HCT116 (cell line): Measurements from ENCODE around the gene TMPRSS7. TPM values are rescaled to one million over a fixed set of nuclear protein-coding genes. Genes with fewer than 3 reads are reported as not detected.

Experiments used
- ATAC-seq: fragments of 200-7000 bp; cut with Tn5 transposase; 2 replicates; pipeline ENCODE4 v1.9.1; 2020; ENCODE audit warnings: mild to moderate bottlenecking, moderate library complexity
- BruUV-seq: library from RNA; stranded (reverse); fragments of 400-500 nt; replicated peaks from 2 replicates; lab custom pipeline; 2021; lab: Mats Ljungman, UMichigan
- CTCF ChIA-PET: fragments of 300-600 bp; sonication (Branson Sonifier 250); formaldehyde crosslinking; loops from one replicate; lab custom pipeline; 2021; ENCODE audit warnings: antibody characterized with exemption; lab: Charles Lee
- POLR2A ChIA-PET: fragments of 300-600, 350-600 bp; sonication (Branson Sonifier 250); formaldehyde crosslinking; loops from one replicate; lab custom pipeline; 2021; ENCODE audit warnings: antibody characterized with exemption; lab: Charles Lee
- RAD21 ChIA-PET, 2 experiments: fragments of 300-600 bp; sonication (Branson Sonifier 250); formaldehyde crosslinking; loops; one replicate each; lab custom pipeline; 2023; ENCODE audit warnings: low total read pairs in 2 of 2; ENCODE audit not compliant: uncharacterized antibody in 2 of 2, unreplicated experiment in 2 of 2, low non-redundant PET in 1 of 2; lab: Charles Lee
- DNase-seq: peaks from one replicate; pipeline ENCODE4 v3.0.0-alpha.2; 2010; ENCODE audit warnings: low read depth, low spot score
- H2AFZ ChIP-seq: fragments of 200-600 bp; shearing (Covaris generic), sonication (generic); 2 replicates; pipeline ENCODE4 v1.6.1; 2017; ENCODE audit warnings: low read depth, mixed run types, mixed read lengths, antibody characterized with exemption, low read length; ENCODE audit not compliant: poor library complexity, severe bottlenecking
- H3K27ac ChIP-seq: 2 replicates; pipeline ENCODE4 v1.5.1; 2012; ENCODE audit warnings: low read depth, low read length
- H3K27me3 ChIP-seq: fragments of 200-600 bp; sonication (generic); 2 replicates; pipeline ENCODE4 v1.6.1; 2016; ENCODE audit warnings: mixed run types, low read length, mixed read lengths; ENCODE audit not compliant: insufficient read depth
- H3K36me3 ChIP-seq, 2 experiments: fragments of 200-500 bp in 1 of 2; fragments of 200-600 bp in 1 of 2; sonication (Bioruptor generic) in 1 of 2; sonication (generic) in 1 of 2; 2 replicates each; pipeline versions ENCODE4 v1.5.1 to v1.6.1; 2014 to 2016; ENCODE audit warnings: low read length in 2 of 2, inconsistent platforms in 1 of 2, mixed read lengths in 1 of 2, mixed run types in 1 of 2; ENCODE audit not compliant: insufficient read depth in 2 of 2, control insufficient read depth in 1 of 2
- H3K4me1 ChIP-seq, 2 experiments: fragments of 200-600 bp in 1 of 2; sonication (generic) in 1 of 2; 2 replicates each; pipeline versions ENCODE4 v1.5.1 to v1.6.1; 2012 to 2017; ENCODE audit warnings: low read length in 2 of 2, inconsistent platforms in 1 of 2, mild to moderate bottlenecking in 1 of 2, mixed read lengths in 1 of 2, mixed run types in 1 of 2, moderate library complexity in 1 of 2; ENCODE audit not compliant: insufficient read depth in 2 of 2, control insufficient read depth in 1 of 2
- H3K4me2 ChIP-seq: fragments of 200-600 bp; sonication (generic); 2 replicates; pipeline ENCODE4 v1.6.1; 2017; ENCODE audit warnings: mixed run types, low read length, mixed read lengths
- H3K4me3 ChIP-seq, 2 experiments: fragments of 200-600 bp in 1 of 2; sonication (generic) in 1 of 2; replicated peaks in 1 of 2; 2 replicates each; pipeline ENCODE4 v1.5.1; 2011 to 2016; ENCODE audit warnings: low read length in 2 of 2, control low read depth in 1 of 2, low read depth in 1 of 2, mild to moderate bottlenecking in 1 of 2, mixed read lengths in 1 of 2, mixed run types in 1 of 2
- H3K79me2 ChIP-seq: fragments of 200-600 bp; sonication (generic); 2 replicates; pipeline ENCODE4 v1.6.1; 2017; ENCODE audit warnings: mild to moderate bottlenecking, mixed run types, low read length, moderate library complexity, mixed read lengths; ENCODE audit not compliant: insufficient read depth
- H3K9ac ChIP-seq: fragments of 200-600 bp; sonication (generic); 2 replicates; pipeline ENCODE4 v1.6.1; 2016; ENCODE audit warnings: low read length, mixed read lengths
- H3K9me2 ChIP-seq: fragments of 200-600 bp; sonication (generic), shearing (Covaris generic); 2 replicates; pipeline ENCODE4 v1.6.1; 2017; ENCODE audit warnings: mixed run types, mild to moderate bottlenecking, moderate library complexity; ENCODE audit not compliant: insufficient read depth
- H3K9me3 ChIP-seq, 2 experiments: fragments of 200-500 bp in 1 of 2; fragments of 200-600 bp in 1 of 2; sonication (Bioruptor generic) in 1 of 2; sonication (generic) in 1 of 2; 2 replicates each; pipeline ENCODE4 v1.6.1; 2014 to 2017; ENCODE audit warnings: low read length in 2 of 2, mixed read lengths in 2 of 2, inconsistent platforms in 1 of 2, low read depth in 1 of 2, mild to moderate bottlenecking in 1 of 2, mixed run types in 1 of 2, moderate library complexity in 1 of 2; ENCODE audit not compliant: control insufficient read depth in 1 of 2, insufficient read depth in 1 of 2
- H4K20me1 ChIP-seq: fragments of 200-600 bp; sonication (generic), shearing (Covaris generic); 2 replicates; pipeline ENCODE4 v1.6.1; 2017; ENCODE audit warnings: mixed run types, mild to moderate bottlenecking, moderate library complexity; ENCODE audit not compliant: insufficient read depth
- CEBPB ChIP-seq: IDR thresholded peaks from 2 replicates; pipeline ENCODE4 v1.6.1; 2012; ENCODE audit warnings: low read depth
- EGR1 ChIP-seq: IDR thresholded peaks from 2 replicates; pipeline ENCODE4 v1.6.1; 2012; ENCODE audit warnings: low read depth
- EZH2phosphoT487 ChIP-seq: fragments of 200-600 bp; IDR thresholded peaks from 2 replicates; pipeline ENCODE4 v1.6.1; 2018; ENCODE audit warnings: antibody characterized with exemption, borderline replicate concordance
- POLR2A ChIP-seq: IDR thresholded peaks from 2 replicates; pipeline ENCODE4 v1.7.0; 2011; ENCODE audit warnings: borderline replicate concordance; ENCODE audit not compliant: insufficient read depth, insufficient read length; ENCODE audit errors: extremely low read depth
- POLR2AphosphoS5 ChIP-seq: IDR thresholded peaks from 2 replicates; pipeline ENCODE4 v1.6.1; 2011; ENCODE audit warnings: mild to moderate bottlenecking, low read depth, low read length, moderate library complexity
- RAD21 ChIP-seq: IDR thresholded peaks from 2 replicates; pipeline ENCODE4 v1.6.1; 2012; ENCODE audit warnings: low read depth, mild to moderate bottlenecking
- REST ChIP-seq: IDR thresholded peaks from 2 replicates; pipeline ENCODE4 v1.6.1; 2012; ENCODE audit warnings: low read depth
- SIN3A ChIP-seq: IDR thresholded peaks from 2 replicates; pipeline ENCODE4 v1.6.1; 2012; ENCODE audit warnings: low read depth
- SP1 ChIP-seq: IDR thresholded peaks from 2 replicates; pipeline ENCODE4 v1.6.1; 2012; ENCODE audit warnings: low read depth
- TCF7L2 ChIP-seq: IDR thresholded peaks from 2 replicates; pipeline ENCODE4 v1.7.0; 2011; ENCODE audit warnings: borderline replicate concordance, inconsistent platforms; ENCODE audit not compliant: insufficient read depth, insufficient read length; ENCODE audit errors: extremely low read depth
- ZFX ChIP-seq: fragments of 450-650 bp; IDR thresholded peaks from 2 replicates; pipeline ENCODE4 v1.6.1; 2017
- ZNF274 ChIP-seq: fragments of 200-500 bp; sonication (Bioruptor generic); IDR thresholded peaks from 2 replicates; pipeline ENCODE4 v1.6.1; 2014; ENCODE audit warnings: mild to moderate bottlenecking, low read depth, low read length, inconsistent platforms
- intact Hi-C: fragments of 100-400 bp; cut with micrococcal nuclease; formaldehyde crosslinking; loops from 2 replicates; pipeline ENCODE4 v1.10.0; 2022
- total RNA-seq: library from RNA; stranded (reverse); gene quantifications from one replicate; pipeline ENCODE4 v1.2.1, GENCODE V29; 2021; ENCODE audit not compliant: unreplicated experiment
- TF ChIP-seq, protein P1 (sequence below): IDR thresholded peaks from 2 replicates; pipeline ENCODE4 v1.6.1; 2012
- TF ChIP-seq, protein P2 (sequence below), 3 experiments: fragments of 200-600 bp in 1 of 3; sonication (generic) in 1 of 3; IDR thresholded peaks in 2 of 3; conservative IDR thresholded peaks in 1 of 3; 2 replicates each; pipeline ENCODE4 v1.5.1; 2012 to 2017; ENCODE audit warnings: low read depth in 2 of 3, low read length in 2 of 3, antibody characterized with exemption in 1 of 3, borderline replicate concordance in 1 of 3, control low read depth in 1 of 3, mild to moderate bottlenecking in 1 of 3, mixed read lengths in 1 of 3, mixed run types in 1 of 3, moderate library complexity in 1 of 3; ENCODE audit not compliant: insufficient read depth in 1 of 3

TMPRSS7 gene
- total RNA-seq, 1 experiment from 2014 or later: not detected

DNA sequence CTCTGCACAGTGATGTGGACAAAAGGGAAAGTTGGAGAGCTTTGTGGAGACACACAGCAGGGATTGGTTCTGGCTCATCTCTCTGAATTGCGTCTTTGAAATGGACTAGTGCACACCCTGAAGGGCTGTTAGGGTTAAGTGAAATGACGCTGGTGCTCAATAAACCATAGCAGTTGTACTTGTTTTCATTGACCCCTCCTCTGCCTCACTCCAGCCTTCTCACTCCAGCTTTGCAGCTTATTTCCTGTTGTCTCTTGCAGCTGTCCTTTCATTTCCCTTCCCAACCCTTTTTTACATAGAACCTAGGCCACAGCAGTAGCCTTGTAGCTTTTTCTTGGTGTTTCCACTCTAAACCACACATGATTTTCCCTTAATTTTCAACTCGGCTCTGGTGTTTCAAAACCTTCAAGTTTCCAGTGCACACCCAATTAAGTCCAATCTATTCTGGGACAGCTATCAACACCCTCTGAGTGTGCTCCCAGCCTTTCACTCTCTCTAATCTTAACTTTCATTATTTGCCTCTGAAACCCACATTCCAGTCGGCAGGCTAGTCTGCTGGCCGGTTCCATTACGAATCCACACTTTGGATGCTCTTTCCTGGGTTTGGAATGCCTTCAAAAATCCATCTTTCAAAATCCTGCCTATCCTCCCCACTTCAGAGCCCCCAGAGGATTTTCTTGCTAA lies 58.1 kb downstream of the TMPRSS7 start:
- RAD21 ChIA-PET: no interaction called here
- no peak for TF ChIP-seq SP1
- no peak for TF ChIP-seq POLR2AphosphoS5
- TF ChIP-seq ZNF274: no peak
- Histone ChIP-seq H3K4me1 (peaks cover 13 to 35% of the 10 kb centered on the region in 2 experiments), H3K36me3 (peaks cover 0 to 9% of the 10 kb centered on the region in 2 experiments; a peak in 1 of 4 replicates), H3K9me3 (no peaks in the 10 kb centered on the region), H3K27ac (no peak overlapping the region), H3K9ac (no peak overlapping the region), H2AFZ (no peak overlapping the region), H3K9me2 (no peaks in the 10 kb centered on the region), H3K4me3 (no peak overlapping the region), H4K20me1 (no peaks in the 10 kb centered on the region), H3K79me2 (peaks cover 67% of the 10 kb centered on the region), H3K4me2 (no peak overlapping the region), H3K27me3 (no peaks in the 10 kb centered on the region)
- ATAC-seq (no peak), DNase-seq (no peak)
- no TSS peak for BruUV-seq
- CTCF ChIA-PET: interaction anchor here (1.6 kb wide), 1 partner anchor 19 kb away, joined by 4 read pairs; no protein-coding TSS in a partner anchor
- POLR2A ChIA-PET: no interaction called here
- intact Hi-C loops: no loop called here

DNA sequence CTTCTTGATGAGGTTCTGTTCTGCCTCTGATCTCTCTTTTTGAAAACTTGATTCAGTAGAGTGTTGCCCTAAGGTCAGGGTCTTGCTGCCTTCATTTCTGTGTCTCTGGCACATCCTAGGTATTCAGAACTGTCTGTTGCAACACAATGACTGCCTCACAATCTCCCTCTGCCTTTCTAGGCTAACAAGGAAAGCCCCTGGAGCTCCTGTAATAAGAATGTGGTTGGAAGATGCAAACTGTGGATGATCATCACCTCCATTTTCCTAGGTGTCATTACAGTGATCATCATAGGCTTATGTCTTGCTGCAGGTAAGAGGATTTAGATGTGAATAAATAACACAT lies 58.6 kb downstream of the TMPRSS7 start:
- Histone ChIP-seq H3K9ac (no peak overlapping the region), H4K20me1 (no peaks in the 10 kb centered on the region), H3K4me3 (no peak overlapping the region), H3K79me2 (peaks cover 67% of the 10 kb centered on the region), H3K27me3 (no peaks in the 10 kb centered on the region), H3K4me1 (peaks cover 13 to 33% of the 10 kb centered on the region in 2 experiments), H3K9me3 (no peaks in the 10 kb centered on the region), H3K27ac (no peak overlapping the region), H3K9me2 (no peaks in the 10 kb centered on the region), H3K4me2 (no peak overlapping the region), H3K36me3 (peaks cover 0 to 5% of the 10 kb centered on the region in 2 experiments; a peak in 1 of 4 replicates), H2AFZ (no peak overlapping the region)
- intact Hi-C loops: no loop called here
- RAD21 ChIA-PET: no interaction called here
- CTCF ChIA-PET: interaction anchor here (1.6 kb wide), 1 partner anchor 18 kb away, joined by 4 read pairs; no protein-coding TSS in a partner anchor
- POLR2A ChIA-PET: no interaction called here
- ATAC-seq (no peak), DNase-seq (no peak)
- no TSS peak for BruUV-seq
- TF ChIP-seq EZH2phosphoT487 (no peak), CEBPB (no peak), POLR2A (no peak), SIN3A (no peak), RAD21 (no peak), EGR1 (no peak), REST (no peak), POLR2AphosphoS5 (no peak), SP1 (no peak), ZFX (no peak), TCF7L2 (no peak)
- TF ChIP-seq, protein P1, sequence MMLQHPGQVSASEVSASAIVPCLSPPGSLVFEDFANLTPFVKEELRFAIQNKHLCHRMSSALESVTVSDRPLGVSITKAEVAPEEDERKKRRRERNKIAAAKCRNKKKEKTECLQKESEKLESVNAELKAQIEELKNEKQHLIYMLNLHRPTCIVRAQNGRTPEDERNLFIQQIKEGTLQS: no peak
- TF ChIP-seq, protein P2, sequence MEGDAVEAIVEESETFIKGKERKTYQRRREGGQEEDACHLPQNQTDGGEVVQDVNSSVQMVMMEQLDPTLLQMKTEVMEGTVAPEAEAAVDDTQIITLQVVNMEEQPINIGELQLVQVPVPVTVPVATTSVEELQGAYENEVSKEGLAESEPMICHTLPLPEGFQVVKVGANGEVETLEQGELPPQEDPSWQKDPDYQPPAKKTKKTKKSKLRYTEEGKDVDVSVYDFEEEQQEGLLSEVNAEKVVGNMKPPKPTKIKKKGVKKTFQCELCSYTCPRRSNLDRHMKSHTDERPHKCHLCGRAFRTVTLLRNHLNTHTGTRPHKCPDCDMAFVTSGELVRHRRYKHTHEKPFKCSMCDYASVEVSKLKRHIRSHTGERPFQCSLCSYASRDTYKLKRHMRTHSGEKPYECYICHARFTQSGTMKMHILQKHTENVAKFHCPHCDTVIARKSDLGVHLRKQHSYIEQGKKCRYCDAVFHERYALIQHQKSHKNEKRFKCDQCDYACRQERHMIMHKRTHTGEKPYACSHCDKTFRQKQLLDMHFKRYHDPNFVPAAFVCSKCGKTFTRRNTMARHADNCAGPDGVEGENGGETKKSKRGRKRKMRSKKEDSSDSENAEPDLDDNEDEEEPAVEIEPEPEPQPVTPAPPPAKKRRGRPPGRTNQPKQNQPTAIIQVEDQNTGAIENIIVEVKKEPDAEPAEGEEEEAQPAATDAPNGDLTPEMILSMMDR (IDR thresholded peaks at IDR 0.05 in 2 of 3, conservative IDR thresholded peaks at IDR 0.05 in 1 of 3; ENCODE audit: borderline replicate concordance in 1 of 3, insufficient read depth in 1 of 3, low read depth in 2 of 3, low read length in 2 of 3): no peak
